ENCODE results near the gene TALDO1.
A peak's percentile ranks its signal among the peaks of the same experiment; 100 is the strongest.

Gene TALDO1

GRCh38 chr11:794013-794765 lies 46.9 kb downstream of the TALDO1 start:
- no peak overlapping the region for H3K27ac ChIP-seq (ENCODE audit: low read depth, low read length, poor library complexity, severe bottlenecking)
- no peak overlapping the region for H3K4me2 ChIP-seq (ENCODE audit: low read length)
- H3K4me1 ChIP-seq (ENCODE audit: insufficient read depth, low read length, severe bottlenecking) = peaks cover 29% of the 10 kb centered on the region
- no peaks in the 10 kb centered on the region for H4K20me1 ChIP-seq (ENCODE audit: insufficient read depth, low read length)
- H3K4me3 ChIP-seq (ENCODE audit: low read depth, low read length, poor library complexity, severe bottlenecking) = no peak overlapping the region
- no peaks in the 10 kb centered on the region for H3K27me3 ChIP-seq (ENCODE audit: insufficient read depth, low read length)
- H3K9ac ChIP-seq (ENCODE audit: low read length) = no peak overlapping the region
- no peaks in the 10 kb centered on the region for H3K9me3 ChIP-seq (ENCODE audit: low read length)
- peaks cover 12% of the 10 kb centered on the region; the same call in 1 of the 2 replicates for H3K36me3 ChIP-seq (ENCODE audit: insufficient read depth, low read length)
- no peak overlapping the region for H2AFZ ChIP-seq (ENCODE audit: low read length)
- TF ChIP-seq CTCF (IDR thresholded peaks at IDR 0.05; ENCODE audit: low read length) = no peak
- no peak for TF ChIP-seq EZH2 (IDR thresholded peaks at IDR 0.05; ENCODE audit: borderline replicate concordance, low read length)
- H3K79me2 ChIP-seq (ENCODE audit: insufficient read depth, low read length) = no peaks in the 10 kb centered on the region
- H3F3A ChIP-seq (ENCODE audit: insufficient read depth, low read length) = no peaks in the 10 kb centered on the region
- no peaks in the 10 kb centered on the region for H3K9me2 ChIP-seq (ENCODE audit: low read depth, low read length)

GRCh38 chr11:794766-795633 lies 47.7 kb downstream of the TALDO1 start:
- Histone ChIP-seq H3K27me3 (ENCODE audit: insufficient read depth, low read length) (no peaks in the 10 kb centered on the region), H2AFZ (ENCODE audit: low read length) (no peak overlapping the region), H3K36me3 (ENCODE audit: insufficient read depth, low read length) (peaks cover 17% of the 10 kb centered on the region; the same call in 1 of the 2 replicates), H3K9ac (ENCODE audit: low read length) (peak overlapping the region; percentile 83), H3F3A (ENCODE audit: insufficient read depth, low read length) (no peaks in the 10 kb centered on the region), H3K4me1 (ENCODE audit: insufficient read depth, low read length, severe bottlenecking) (peaks cover 23% of the 10 kb centered on the region), H3K9me2 (ENCODE audit: low read depth, low read length) (no peaks in the 10 kb centered on the region), H4K20me1 (ENCODE audit: insufficient read depth, low read length) (no peaks in the 10 kb centered on the region), H3K9me3 (ENCODE audit: low read length) (no peaks in the 10 kb centered on the region), H3K4me3 (ENCODE audit: low read depth, low read length, poor library complexity, severe bottlenecking) (peak overlapping the region; percentile 86), H3K4me2 (ENCODE audit: low read length) (peak overlapping the region; percentile 97), H3K79me2 (ENCODE audit: insufficient read depth, low read length) (no peaks in the 10 kb centered on the region), H3K27ac (ENCODE audit: low read depth, low read length, poor library complexity, severe bottlenecking) (no peak overlapping the region)
- TF ChIP-seq CTCF (IDR thresholded peaks at IDR 0.05; ENCODE audit: low read length) (no peak), EZH2 (IDR thresholded peaks at IDR 0.05; ENCODE audit: borderline replicate concordance, low read length) (no peak)

- peak overlapping the region; percentile 83 for H3K9ac ChIP-seq (ENCODE audit: low read length)
- H3K4me2 ChIP-seq (ENCODE audit: low read length) = peak overlapping the region; percentile 97
- H2AFZ ChIP-seq (ENCODE audit: low read length) = no peak overlapping the region
- no peaks in the 10 kb centered on the region for H3K9me2 ChIP-seq (ENCODE audit: low read depth, low read length)
- H4K20me1 ChIP-seq (ENCODE audit: insufficient read depth, low read length) = no peaks in the 10 kb centered on the region
- H3K36me3 ChIP-seq (ENCODE audit: insufficient read depth, low read length) = peaks cover 25% of the 10 kb centered on the region; the same call in 1 of the 2 replicates
- H3K79me2 ChIP-seq (ENCODE audit: insufficient read depth, low read length) = no peaks in the 10 kb centered on the region
- no peaks in the 10 kb centered on the region for H3K27me3 ChIP-seq (ENCODE audit: insufficient read depth, low read length)
- no peaks in the 10 kb centered on the region for H3K9me3 ChIP-seq (ENCODE audit: low read length)
- peaks cover 23% of the 10 kb centered on the region for H3K4me1 ChIP-seq (ENCODE audit: insufficient read depth, low read length, severe bottlenecking)
- peak overlapping the region; percentile 86 for H3K4me3 ChIP-seq (ENCODE audit: low read depth, low read length, poor library complexity, severe bottlenecking)
- TF ChIP-seq EZH2 (IDR thresholded peaks at IDR 0.05; ENCODE audit: borderline replicate concordance, low read length) = no peak
- no peak for TF ChIP-seq CTCF (IDR thresholded peaks at IDR 0.05; ENCODE audit: low read length)
- H3F3A ChIP-seq (ENCODE audit: insufficient read depth, low read length) = no peaks in the 10 kb centered on the region
- H3K27ac ChIP-seq (ENCODE audit: low read depth, low read length, poor library complexity, severe bottlenecking) = peak overlapping the region; percentile 71
These were observed 48.6 kb downstream of the TALDO1 start for GRCh38 chr11:795634-796564.
